NCI-H2196 (cell line): ENCODE measurements around the gene CD320.
"Not testable (repeated sequence)": the region's sequence is repeated elsewhere in the genome, so short reads cannot be mapped to it uniquely, and the experiment has no call there.

Source experiments
- DNase-seq: peaks from one replicate; lab custom pipeline; 2025; ENCODE audit not compliant: unreplicated experiment; lab: John Stamatoyannopoulos, UW

Gene CD320

GRCh38 chr19:8307965-8308866, at the start of gene CD320:
Gene CD320 (minus strand): TSS chr19:8308358. CDS start chr19:8308290, 68 bp downstream.
- DNase-seq, result peak; percentile 94

- no peak for DNase-seq
Measured at GRCh38 chr19:8357007-8357521, 48.9 kb upstream of the CD320 start.

GRCh38 chr19:8355631-8356402, 47.7 kb upstream of the CD320 start:
- DNase-seq, result no peak

- not testable (repeated sequence) for DNase-seq
Measured at GRCh38 chr19:8352845-8353244, 44.7 kb upstream of the CD320 start.

GRCh38 chr19:8352134-8352827, 44.1 kb upstream of the CD320 start:
- DNase-seq, result no peak

- not testable (repeated sequence) for DNase-seq
Measured at GRCh38 chr19:8349629-8350372, 41.6 kb upstream of the CD320 start.

- no peak for DNase-seq
Measured at GRCh38 chr19:8343483-8343844, 35.3 kb upstream of the CD320 start.

- DNase-seq, result peak; percentile 95
Measured at GRCh38 chr19:8342684-8343482, 34.7 kb upstream of the CD320 start, which contains the start of gene KANK3. Gene KANK3 (minus strand): TSS chr19:8343262. CDS start chr19:8337828, 5,434 bp downstream.

- no peak for DNase-seq
Measured at GRCh38 chr19:8342316-8342683, 34.1 kb upstream of the CD320 start.

GRCh38 chr19:8341504-8341903, 33.3 kb upstream of the CD320 start:
- DNase-seq, result not testable (repeated sequence)

- no peak for DNase-seq
Measured at GRCh38 chr19:8340341-8341096, 32.4 kb upstream of the CD320 start.

- DNase-seq, result no peak
Measured at GRCh38 chr19:8338835-8339234, 30.7 kb upstream of the CD320 start.

- DNase-seq, result no peak
Measured at GRCh38 chr19:8337728-8338127, 29.6 kb upstream of the CD320 start.

- DNase-seq, result no peak
Measured at GRCh38 chr19:8336660-8337059, 28.5 kb upstream of the CD320 start.

GRCh38 chr19:8336072-8336569, 28.0 kb upstream of the CD320 start:
- no peak for DNase-seq

- DNase-seq, result peak; percentile 68
Measured at GRCh38 chr19:8335343-8336071, 27.3 kb upstream of the CD320 start.

- DNase-seq, result peak; percentile 94
Measured at GRCh38 chr19:8334458-8335342, 26.5 kb upstream of the CD320 start.
